ENCODE measurements around the gene STK10. TPM values are rescaled to one million over a fixed set of nuclear protein-coding genes. Genes with fewer than 3 reads are reported as not detected.

STK10 gene
- total and polyA plus RNA-seq, 2 of the 8 experiments (the other 6 are each of a cell fraction or from before 2014, with no cell fraction given), result 10.5 to 21.4 TPM

DNA sequence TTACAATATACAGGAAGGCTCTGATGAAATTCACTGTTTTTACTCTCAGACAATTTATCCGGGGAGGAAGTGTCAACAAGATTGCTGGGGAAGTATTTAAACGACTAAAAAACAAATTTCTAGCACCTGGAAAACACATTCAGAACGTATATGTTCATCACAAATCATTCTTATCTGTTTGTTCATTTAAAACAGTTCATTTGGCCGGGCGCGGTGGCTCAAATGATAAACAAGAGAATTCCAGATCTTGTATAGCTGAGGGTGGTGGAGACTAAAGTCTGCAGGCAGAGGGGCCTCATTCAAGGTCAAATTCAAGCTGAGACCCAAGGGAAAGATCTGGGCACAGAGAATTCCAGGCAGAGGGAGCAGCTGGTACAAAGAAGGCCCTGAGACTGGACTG, 90.0 kb downstream of the STK10 start:
- ChIA-PET POLR2A (ENCODE audit: partially characterized antibody) (no interaction called here), CTCF (ENCODE audit: partially characterized antibody) (interaction anchor here (1.0 to 8.8 kb wide), 3 partner anchors 7 to 184 kb away, joined by 3 to 64 read pairs (median 3); no protein-coding TSS in a partner anchor)
- Histone ChIP-seq H3K23ac (ENCODE audit: insufficient read length) (no peak overlapping the region), H3K9ac (replicated peaks in 1 of 4; ENCODE audit: extremely low read depth in 1 of 4, low read depth in 3 of 4, low read length in 3 of 4) (no peak overlapping the region), H3K23me2 (ENCODE audit: low read depth, low read length) (peaks cover 6% of the 10 kb centered on the region; the same call in 1 of the 2 replicates), H3K4me1 (replicated peaks in 1 of 4; ENCODE audit: control insufficient read depth in 3 of 4, insufficient read depth in 4 of 4, low read length in 3 of 4) (peaks cover 0 to 14% (median 9%) of the 10 kb centered on the region in 4 experiments; a peak in 6 of 7 replicates), H4K91ac (replicated peaks; ENCODE audit: insufficient read length, low read length) (no peak overlapping the region), H4K20me1 (replicated peaks in 1 of 2; ENCODE audit: control insufficient read depth in 1 of 2, insufficient read depth in 2 of 2, low read length in 2 of 2) (peaks cover 0 to 6% of the 10 kb centered on the region in 2 experiments), H4K5ac (ENCODE audit: insufficient read length, low read depth, low read length) (no peak overlapping the region), H3K27ac (ENCODE audit: low read depth, low read length) (no peak overlapping the region), H2BK20ac (ENCODE audit: low read length) (no peak overlapping the region), H3K4ac (replicated peaks; ENCODE audit: insufficient read length, low read depth, low read length) (no peak overlapping the region), H2AFZ (ENCODE audit: low read length) (no peak overlapping the region), H4K8ac (ENCODE audit: extremely low read depth, insufficient read depth, low read length) (no peak overlapping the region), H3K18ac (ENCODE audit: extremely low read depth, low read length) (no peak overlapping the region), H3K79me1 (ENCODE audit: low read depth, low read length) (no peaks in the 10 kb centered on the region), H2BK12ac (ENCODE audit: low read depth, low read length) (no peak overlapping the region), H3K4me2 (ENCODE audit: insufficient read depth in 1 of 2, low read depth in 2 of 2, low read length in 2 of 2) (no peak overlapping the region), H3K56ac (replicated peaks; ENCODE audit: insufficient read length, low read depth, low read length) (no peak overlapping the region), H2BK120ac (replicated peaks; ENCODE audit: low read depth, low read length) (no peak overlapping the region), H2BK5ac (ENCODE audit: low read depth, low read length) (no peak overlapping the region), H3K27me3 (replicated peaks in 1 of 4; ENCODE audit: control insufficient read depth in 3 of 4, extremely low read depth in 1 of 4, insufficient read depth in 3 of 4, low read length in 3 of 4) (no peaks in the 10 kb centered on the region), H2AK5ac (ENCODE audit: low read depth, low read length) (no peak overlapping the region), H3K9me3 (ENCODE audit: insufficient read depth in 2 of 2, low read depth in 1 of 2, low read length in 1 of 2) (no peaks in the 10 kb centered on the region), H3K4me3 (ENCODE audit: extremely low read depth in 1 of 4, insufficient read depth in 2 of 4, low read depth in 3 of 4, low read length in 4 of 4) (no peak overlapping the region), H3K36me3 (ENCODE audit: control insufficient read depth in 2 of 4, insufficient read depth in 4 of 4, low read length in 3 of 4) (peaks cover 0 to 2% (median 0%) of the 10 kb centered on the region in 4 experiments; a peak in 1 of 8 replicates), H2BK15ac (ENCODE audit: low read length) (no peak overlapping the region), H3K79me2 (ENCODE audit: control insufficient read depth in 1 of 2, insufficient read depth in 2 of 2, low read length in 2 of 2) (no peaks in the 10 kb centered on the region), H3K14ac (ENCODE audit: insufficient read length) (no peak overlapping the region)
- TF ChIP-seq, protein P1, sequence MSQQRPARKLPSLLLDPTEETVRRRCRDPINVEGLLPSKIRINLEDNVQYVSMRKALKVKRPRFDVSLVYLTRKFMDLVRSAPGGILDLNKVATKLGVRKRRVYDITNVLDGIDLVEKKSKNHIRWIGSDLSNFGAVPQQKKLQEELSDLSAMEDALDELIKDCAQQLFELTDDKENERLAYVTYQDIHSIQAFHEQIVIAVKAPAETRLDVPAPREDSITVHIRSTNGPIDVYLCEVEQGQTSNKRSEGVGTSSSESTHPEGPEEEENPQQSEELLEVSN (IDR thresholded peaks at IDR 0.05), result no peak
- TF ChIP-seq CEBPB (IDR thresholded peaks at IDR 0.05; ENCODE audit: low read depth, low read length) (no peak), TCF12 (IDR thresholded peaks at IDR 0.05; ENCODE audit: low read depth, low read length) (no peak), SUZ12 (IDR thresholded peaks at IDR 0.05; ENCODE audit: low read length) (no peak), MAX (IDR thresholded peaks at IDR 0.05) (no peak), CBX5 (IDR thresholded peaks at IDR 0.05; ENCODE audit: low read depth, low read length) (no peak), FOSL1 (IDR thresholded peaks at IDR 0.05; ENCODE audit: insufficient read depth, low read depth, low read length) (no peak), SAP30 (IDR thresholded peaks at IDR 0.05; ENCODE audit: insufficient read depth, insufficient replicate concordance, low read length) (no peak), BRCA1 (IDR thresholded peaks at IDR 0.05; ENCODE audit: low read depth, low read length) (no peak), YY1 (IDR thresholded peaks at IDR 0.05; ENCODE audit: low read depth, low read length) (no peak), EGR1 (IDR thresholded peaks at IDR 0.05; ENCODE audit: borderline replicate concordance, low read depth, low read length) (no peak), SP1 (IDR thresholded peaks at IDR 0.05; ENCODE audit: low read depth, low read length) (no peak)
- TF ChIP-seq, protein P2, sequence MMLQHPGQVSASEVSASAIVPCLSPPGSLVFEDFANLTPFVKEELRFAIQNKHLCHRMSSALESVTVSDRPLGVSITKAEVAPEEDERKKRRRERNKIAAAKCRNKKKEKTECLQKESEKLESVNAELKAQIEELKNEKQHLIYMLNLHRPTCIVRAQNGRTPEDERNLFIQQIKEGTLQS (IDR thresholded peaks at IDR 0.05; ENCODE audit: insufficient read depth, low read depth, low read length), result no peak
- 87% methylated on average over 6 of the region's 6 CpGs; no CpG with 5 or more reads in 1 of the 2 experiments for WGBS, 2 experiments (ENCODE audit: extremely low coverage in 1 of 2, insufficient coverage in 1 of 2, insufficient read length in 1 of 2, insufficient replicate concordance in 2 of 2, low coverage in 1 of 2, low lambda C conversion rate in 2 of 2, missing lambda C conversion rate in 1 of 2)
- DNase-seq (ENCODE audit: low read depth in 1 of 2, low spot score in 2 of 2), result no peak
- no peak for FAIRE-seq

All from H1 (cell line).